Body of pancreas (tissue), 4 donors: ENCODE measurements around the gene RYR3. TPM values are rescaled to one million over a fixed set of nuclear protein-coding genes. Genes with fewer than 3 reads are reported as not detected.

Experiments
- ATAC-seq: fragments of 150-250 bp; one replicate; pipeline ENCODE4 v1.9.1; 2016
- DNase-seq, 4 donors: peaks; one replicate each; pipeline ENCODE4 v3.0.0-alpha.2; 2019
- H3K27ac ChIP-seq, 4 donors: fragments of 200-600 bp; sonication (generic); 1 replicate in 3 of 4; 2 replicates in 1 of 4; pipeline versions ENCODE4 v1.5.1 to v1.6.1; 2016 to 2019; ENCODE audit warnings: mild to moderate bottlenecking in 1 of 4, mixed read lengths in 1 of 4, moderate library complexity in 1 of 4
- H3K27me3 ChIP-seq, 2 donors: fragments of 200-600 bp; sonication (generic); one replicate each; pipeline ENCODE4 v1.6.0; 2016; ENCODE audit warnings: mild to moderate bottlenecking in 1 of 2
- H3K36me3 ChIP-seq, 2 donors: fragments of 200-600 bp; sonication (generic); replicated peaks in 1 of 2; 2 replicates each; pipeline ENCODE4 v1.5.1; 2016; ENCODE audit warnings: low read depth in 2 of 2; ENCODE audit not compliant: insufficient read depth in 1 of 2
- H3K4me1 ChIP-seq: fragments of 200-600 bp; sonication (generic); one replicate; pipeline ENCODE4 v1.6.0; 2016
- H3K4me3 ChIP-seq, 2 donors: fragments of 200-600 bp; sonication (generic); 1 replicate in 1 of 2; 2 replicates in 1 of 2; pipeline ENCODE4 v1.5.1; 2016 to 2019
- H3K9me3 ChIP-seq, 3 donors: fragments of 200-600 bp; sonication (generic); 1 replicate in 2 of 3; 2 replicates in 1 of 3; pipeline ENCODE4 v1.5.1; 2016
- POLR2A ChIP-seq, 3 donors: fragments of 450-650 bp; IDR thresholded peaks; one replicate each; pipeline ENCODE4 v1.6.1; 2016; ENCODE audit warnings: antibody characterized with exemption in 3 of 3, mild to moderate bottlenecking in 2 of 3
- WGBS, 2 donors: methylation state at CpG; one replicate each; pipeline ENCODE4 v1.1.5; 2017; 5-methylcytosine and 5-hydroxymethylcytosine counted together
- intact Hi-C: fragments of 100-400 bp; cut with DNase I; formaldehyde crosslinking; loops from one replicate; pipeline ENCODE4 v1.15.1; 2023
- total RNA-seq, 2 donors: library from RNA; depleted of rRNA; stranded (reverse); fragments of >200 nt; gene quantifications; one replicate each; pipeline ENCODE4 v1.1.0, GENCODE V29; 2016
- TF ChIP-seq, protein P1 (sequence below), 7 experiments: fragments of 450-650 bp in 4 of 7; fragments of 200-600 bp in 3 of 7; sonication (generic) in 3 of 7; IDR thresholded peaks; one replicate each; pipeline ENCODE4 v1.5.1; 2016 to 2019; ENCODE audit warnings: antibody characterized with exemption in 7 of 7

Gene RYR3
- total RNA-seq, 2 donors from 2014 or later: 0.26 to 0.66 TPM

DNA sequence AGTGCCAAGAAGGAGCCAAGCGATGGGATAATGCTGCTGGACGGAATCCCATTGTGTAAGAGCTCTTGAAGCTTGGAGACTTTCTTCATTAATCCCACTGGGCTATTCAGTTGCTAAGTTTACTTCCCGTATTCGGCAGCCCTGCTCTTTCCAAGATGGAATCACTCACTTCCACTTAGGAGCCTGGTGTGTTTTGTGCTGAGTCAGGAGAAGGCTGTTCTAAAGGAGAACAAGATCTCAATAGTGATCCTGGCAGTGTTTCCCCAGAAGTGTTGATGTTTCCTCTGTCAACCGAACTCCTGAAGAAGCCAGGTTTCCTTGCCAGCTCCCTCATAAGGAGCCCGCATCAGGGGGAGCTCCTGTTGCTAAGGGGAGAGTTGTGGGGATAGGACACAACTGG is 387.4 kb downstream of the RYR3 start:
- Histone ChIP-seq H3K27ac (no peak overlapping the region), H3K4me3 (no peak overlapping the region), H3K9me3 (no peaks in the 10 kb centered on the region), H3K27me3 (no peaks in the 10 kb centered on the region), H3K36me3 (no peaks in the 10 kb centered on the region), H3K4me1 (no peaks in the 10 kb centered on the region)
- WGBS, 2 donors: 51 to 59% methylated on average over 6 of the region's 6 CpGs
- DNase-seq (no peak), ATAC-seq (no peak)
- TF ChIP-seq, protein P1, sequence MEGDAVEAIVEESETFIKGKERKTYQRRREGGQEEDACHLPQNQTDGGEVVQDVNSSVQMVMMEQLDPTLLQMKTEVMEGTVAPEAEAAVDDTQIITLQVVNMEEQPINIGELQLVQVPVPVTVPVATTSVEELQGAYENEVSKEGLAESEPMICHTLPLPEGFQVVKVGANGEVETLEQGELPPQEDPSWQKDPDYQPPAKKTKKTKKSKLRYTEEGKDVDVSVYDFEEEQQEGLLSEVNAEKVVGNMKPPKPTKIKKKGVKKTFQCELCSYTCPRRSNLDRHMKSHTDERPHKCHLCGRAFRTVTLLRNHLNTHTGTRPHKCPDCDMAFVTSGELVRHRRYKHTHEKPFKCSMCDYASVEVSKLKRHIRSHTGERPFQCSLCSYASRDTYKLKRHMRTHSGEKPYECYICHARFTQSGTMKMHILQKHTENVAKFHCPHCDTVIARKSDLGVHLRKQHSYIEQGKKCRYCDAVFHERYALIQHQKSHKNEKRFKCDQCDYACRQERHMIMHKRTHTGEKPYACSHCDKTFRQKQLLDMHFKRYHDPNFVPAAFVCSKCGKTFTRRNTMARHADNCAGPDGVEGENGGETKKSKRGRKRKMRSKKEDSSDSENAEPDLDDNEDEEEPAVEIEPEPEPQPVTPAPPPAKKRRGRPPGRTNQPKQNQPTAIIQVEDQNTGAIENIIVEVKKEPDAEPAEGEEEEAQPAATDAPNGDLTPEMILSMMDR (IDR thresholded peaks at IDR 0.05): no peak
- no peak for TF ChIP-seq POLR2A (IDR thresholded peaks at IDR 0.05)
- intact Hi-C loops: loop anchor here (10.0 kb wide), 1 partner anchor 463 kb away; no protein-coding TSS in a partner anchor

DNA sequence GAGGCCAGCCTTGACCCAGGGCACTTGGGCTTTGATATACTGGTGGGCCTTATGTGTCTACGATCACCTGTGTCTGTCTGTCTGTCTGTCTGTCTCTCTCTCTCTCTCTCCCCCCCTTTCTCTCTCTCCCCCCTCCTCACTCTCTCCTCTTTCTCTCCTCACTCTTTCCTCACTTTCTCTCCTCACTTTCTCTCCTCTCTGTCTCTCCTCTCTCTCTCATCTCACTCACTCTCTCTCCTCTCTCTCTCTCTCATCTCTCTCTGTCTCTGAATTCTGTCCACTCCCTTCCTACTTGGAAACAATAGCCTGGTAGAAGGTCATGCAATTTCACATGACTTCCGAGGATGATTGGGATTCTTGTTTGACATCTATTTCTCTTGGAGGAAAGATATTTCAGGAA is 388.4 kb downstream of the RYR3 start:
- H3K36me3 ChIP-seq: no peaks in the 10 kb centered on the region
- ATAC-seq: no peak
- no peaks in the 10 kb centered on the region for H3K4me1 ChIP-seq
- no peak overlapping the region for H3K27ac ChIP-seq
- WGBS, 2 donors: 74 to 76% methylated on average over 2 of the region's 2 CpGs
- TF ChIP-seq, protein P1 (IDR thresholded peaks at IDR 0.05): no peak
- TF ChIP-seq POLR2A (IDR thresholded peaks at IDR 0.05): no peak
- no peak overlapping the region for H3K4me3 ChIP-seq
- no peaks in the 10 kb centered on the region for H3K27me3 ChIP-seq
- DNase-seq: no peak
- H3K9me3 ChIP-seq: no peaks in the 10 kb centered on the region
- intact Hi-C loops: loop anchor here (10.0 kb wide), 1 partner anchor 464 kb away; no protein-coding TSS in a partner anchor

DNA sequence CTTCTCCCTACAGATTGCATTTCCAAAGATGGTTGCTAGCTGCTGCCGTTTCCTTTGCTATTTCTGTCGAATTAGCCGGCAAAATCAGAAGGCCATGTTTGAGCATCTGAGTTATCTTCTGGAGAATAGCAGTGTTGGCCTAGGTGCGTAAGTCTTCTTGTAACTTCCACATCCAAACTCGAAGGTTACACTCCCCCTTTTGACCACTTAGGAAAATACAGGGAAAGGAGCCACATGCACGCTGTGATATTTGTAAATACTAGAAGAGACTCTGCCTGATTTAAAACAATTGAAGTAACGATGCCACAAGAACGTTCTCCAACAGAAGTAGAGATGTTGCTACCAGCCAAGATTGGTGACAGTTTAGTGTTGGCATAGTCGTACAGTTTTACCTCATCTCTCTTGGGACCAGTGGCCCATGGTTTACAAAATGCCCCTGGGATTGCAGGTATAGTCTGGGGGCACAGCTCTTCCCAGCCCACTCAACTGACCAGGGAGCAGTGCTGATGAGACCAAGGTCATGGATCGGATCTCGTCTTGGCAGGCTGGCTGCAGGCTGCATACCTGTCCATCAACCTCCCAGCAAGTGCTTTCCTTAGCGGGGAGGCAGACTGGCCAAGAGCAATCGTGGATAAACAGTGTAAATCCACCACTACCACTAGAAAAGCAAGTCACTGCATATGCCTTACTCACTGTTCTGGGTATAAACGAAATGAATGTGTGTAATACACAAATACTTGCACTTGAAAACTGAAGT is 389.1 kb downstream of the RYR3 start:
- Histone ChIP-seq H3K27me3 (no peaks in the 10 kb centered on the region), H3K27ac (no peak overlapping the region), H3K36me3 (no peaks in the 10 kb centered on the region), H3K4me1 (no peaks in the 10 kb centered on the region), H3K9me3 (no peaks in the 10 kb centered on the region), H3K4me3 (no peak overlapping the region)
- TF ChIP-seq, protein P1 (IDR thresholded peaks at IDR 0.05): peak in 1 of 7 experiments; percentile 7
- no peak for TF ChIP-seq POLR2A (IDR thresholded peaks at IDR 0.05)
- no peak for DNase-seq
- no peak for ATAC-seq
- WGBS, 2 donors: 35 to 39% methylated on average over 14 of the region's 14 CpGs
- intact Hi-C loops: loop anchor here (10.0 kb wide), 2 partner anchors 415 to 465 kb away; no protein-coding TSS in a partner anchor

DNA sequence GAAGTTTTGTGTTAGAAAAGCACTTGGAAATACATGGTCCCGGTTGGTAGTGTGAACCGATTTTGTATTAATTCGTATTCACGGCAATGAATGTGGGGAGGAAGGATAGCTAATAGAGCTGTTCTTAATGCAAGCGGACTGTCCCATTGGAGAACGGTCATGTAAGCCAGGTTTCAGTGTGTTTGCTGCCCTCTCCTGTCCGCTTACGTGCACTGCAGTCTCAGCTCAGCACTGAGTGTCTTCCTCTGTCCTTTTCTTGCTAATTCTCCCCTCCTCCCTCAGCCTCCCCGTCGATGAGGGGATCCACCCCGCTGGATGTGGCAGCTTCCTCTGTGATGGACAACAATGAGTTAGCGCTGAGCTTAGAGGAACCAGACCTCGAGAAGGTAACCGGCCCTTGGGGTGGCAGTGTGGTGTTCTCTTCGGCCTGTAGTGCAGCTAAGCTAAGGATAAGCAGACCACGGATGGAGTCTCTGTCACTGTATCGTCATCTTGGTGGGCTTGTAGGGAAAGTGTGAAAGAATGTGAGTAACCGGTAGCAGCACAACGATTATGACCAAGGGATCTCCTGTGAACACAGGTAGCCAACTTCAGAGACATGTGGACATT is 390.0 kb downstream of the RYR3 start:
- DNase-seq: peak; percentile 63 to 75 (median 70)
- no peaks in the 10 kb centered on the region for H3K9me3 ChIP-seq

More for the DNA sequence above, 390.0 kb downstream of the RYR3 start:
- 14% methylated on average over 19 of the region's 19 CpGs for WGBS, 2 donors
- Histone ChIP-seq H3K36me3 (no peaks in the 10 kb centered on the region), H3K27me3 (no peaks in the 10 kb centered on the region), H3K4me3 (no peak overlapping the region), H3K4me1 (no peaks in the 10 kb centered on the region), H3K27ac (no peak overlapping the region)
- no peak for TF ChIP-seq POLR2A (IDR thresholded peaks at IDR 0.05)
- TF ChIP-seq, protein P1 (IDR thresholded peaks at IDR 0.05): peak; percentile 64 to 91 (median 85)
- intact Hi-C loops: loop anchor here (10.0 kb wide), 1 partner anchor 416 kb away; no protein-coding TSS in a partner anchor
- ATAC-seq: peak; percentile 75
